ENCODE measurements around the gene NUDT1. TPM values are rescaled to one million over a fixed set of nuclear protein-coding genes. Genes with fewer than 3 reads are reported as not detected.

Gene NUDT1
- total RNA-seq, 1 experiment from 2014 or later = 100 TPM

DNA sequence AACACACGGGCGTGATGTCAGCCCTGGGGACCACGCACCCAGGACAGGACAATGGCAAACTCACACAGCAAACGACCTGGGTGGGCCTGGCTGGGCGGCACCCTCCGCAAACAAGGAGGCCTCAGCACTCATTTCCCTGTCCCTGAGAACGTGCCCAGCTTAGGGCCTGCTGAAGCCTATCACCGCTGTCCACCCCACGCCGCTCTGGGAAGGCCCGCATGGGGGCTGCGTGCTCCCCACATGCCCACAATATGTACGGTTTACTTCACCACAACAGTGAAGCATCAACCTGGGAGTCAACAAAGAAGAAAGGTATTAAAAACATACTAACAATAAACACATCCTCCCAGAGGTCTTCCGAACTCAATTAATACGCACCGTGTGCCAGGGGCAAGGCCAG, 21.5 kb upstream of the NUDT1 start:
- Mint-ChIP-seq H3K27me3 (ENCODE audit: low read depth) (no peaks in the 10 kb centered on the region), H3K4me1 (no peaks in the 10 kb centered on the region), H3K9me3 (no peaks in the 10 kb centered on the region), H3K27ac (no peak overlapping the region), H3K36me3 (peaks cover 64% of the 10 kb centered on the region), H3K4me3 (no peak overlapping the region)
- ChIA-PET POLR2A (no interaction called here), CTCF (no interaction called here)
- TF ChIP-seq ZNF263 (CRISPR knock-in tag; IDR thresholded peaks at IDR 0.05; ENCODE audit: low read depth) (no peak), ZNF121 (CRISPR knock-in tag; IDR thresholded peaks at IDR 0.05) (no peak), CTCF (IDR thresholded peaks at IDR 0.05) (no peak), ELF4 (CRISPR knock-in tag; IDR thresholded peaks at IDR 0.05; ENCODE audit: low read depth) (no peak), SOX15 (CRISPR knock-in tag; IDR thresholded peaks at IDR 0.05) (no peak), CBFB (CRISPR knock-in tag; IDR thresholded peaks at IDR 0.05; ENCODE audit: low read depth) (no peak), ESRRA (CRISPR knock-in tag; IDR thresholded peaks at IDR 0.05; ENCODE audit: borderline replicate concordance) (no peak), ZNF138 (CRISPR knock-in tag; conservative IDR thresholded peaks at IDR 0.05) (no peak), ZNF396 (CRISPR knock-in tag; IDR thresholded peaks at IDR 0.05; ENCODE audit: borderline replicate concordance) (no peak), HMGA2 (CRISPR knock-in tag; IDR thresholded peaks at IDR 0.05) (no peak), NFYB (CRISPR knock-in tag; conservative IDR thresholded peaks at IDR 0.05; ENCODE audit: low read depth) (no peak), ZNF219 (CRISPR knock-in tag; IDR thresholded peaks at IDR 0.05; ENCODE audit: borderline replicate concordance) (no peak), SMAD3 (CRISPR knock-in tag; IDR thresholded peaks at IDR 0.05; ENCODE audit: borderline replicate concordance) (no peak), GTF2I (CRISPR knock-in tag; conservative IDR thresholded peaks at IDR 0.05) (no peak), ZNF423 (CRISPR knock-in tag; IDR thresholded peaks at IDR 0.05) (no peak), NFE2L1 (CRISPR knock-in tag; IDR thresholded peaks at IDR 0.05) (no peak)
- TF ChIP-seq, protein P1, sequence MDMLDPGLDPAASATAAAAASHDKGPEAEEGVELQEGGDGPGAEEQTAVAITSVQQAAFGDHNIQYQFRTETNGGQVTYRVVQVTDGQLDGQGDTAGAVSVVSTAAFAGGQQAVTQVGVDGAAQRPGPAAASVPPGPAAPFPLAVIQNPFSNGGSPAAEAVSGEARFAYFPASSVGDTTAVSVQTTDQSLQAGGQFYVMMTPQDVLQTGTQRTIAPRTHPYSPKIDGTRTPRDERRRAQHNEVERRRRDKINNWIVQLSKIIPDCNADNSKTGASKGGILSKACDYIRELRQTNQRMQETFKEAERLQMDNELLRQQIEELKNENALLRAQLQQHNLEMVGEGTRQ (CRISPR knock-in tag; IDR thresholded peaks at IDR 0.05) = no peak
- TF ChIP-seq, protein P2, sequence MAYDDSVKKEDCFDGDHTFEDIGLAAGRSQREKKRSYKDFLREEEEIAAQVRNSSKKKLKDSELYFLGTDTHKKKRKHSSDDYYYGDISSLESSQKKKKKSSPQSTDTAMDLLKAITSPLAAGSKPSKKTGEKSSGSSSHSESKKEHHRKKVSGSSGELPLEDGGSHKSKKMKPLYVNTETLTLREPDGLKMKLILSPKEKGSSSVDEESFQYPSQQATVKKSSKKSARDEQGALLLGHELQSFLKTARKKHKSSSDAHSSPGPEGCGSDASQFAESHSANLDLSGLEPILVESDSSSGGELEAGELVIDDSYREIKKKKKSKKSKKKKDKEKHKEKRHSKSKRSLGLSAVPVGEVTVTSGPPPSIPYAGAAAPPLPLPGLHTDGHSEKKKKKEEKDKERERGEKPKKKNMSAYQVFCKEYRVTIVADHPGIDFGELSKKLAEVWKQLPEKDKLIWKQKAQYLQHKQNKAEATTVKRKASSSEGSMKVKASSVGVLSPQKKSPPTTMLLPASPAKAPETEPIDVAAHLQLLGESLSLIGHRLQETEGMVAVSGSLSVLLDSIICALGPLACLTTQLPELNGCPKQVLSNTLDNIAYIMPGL (CRISPR knock-in tag; IDR thresholded peaks at IDR 0.05) = no peak
- TF ChIP-seq, protein P3, sequence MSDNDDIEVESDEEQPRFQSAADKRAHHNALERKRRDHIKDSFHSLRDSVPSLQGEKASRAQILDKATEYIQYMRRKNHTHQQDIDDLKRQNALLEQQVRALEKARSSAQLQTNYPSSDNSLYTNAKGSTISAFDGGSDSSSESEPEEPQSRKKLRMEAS (CRISPR knock-in tag; IDR thresholded peaks at IDR 0.05) = no peak
- TF ChIP-seq, protein P4, sequence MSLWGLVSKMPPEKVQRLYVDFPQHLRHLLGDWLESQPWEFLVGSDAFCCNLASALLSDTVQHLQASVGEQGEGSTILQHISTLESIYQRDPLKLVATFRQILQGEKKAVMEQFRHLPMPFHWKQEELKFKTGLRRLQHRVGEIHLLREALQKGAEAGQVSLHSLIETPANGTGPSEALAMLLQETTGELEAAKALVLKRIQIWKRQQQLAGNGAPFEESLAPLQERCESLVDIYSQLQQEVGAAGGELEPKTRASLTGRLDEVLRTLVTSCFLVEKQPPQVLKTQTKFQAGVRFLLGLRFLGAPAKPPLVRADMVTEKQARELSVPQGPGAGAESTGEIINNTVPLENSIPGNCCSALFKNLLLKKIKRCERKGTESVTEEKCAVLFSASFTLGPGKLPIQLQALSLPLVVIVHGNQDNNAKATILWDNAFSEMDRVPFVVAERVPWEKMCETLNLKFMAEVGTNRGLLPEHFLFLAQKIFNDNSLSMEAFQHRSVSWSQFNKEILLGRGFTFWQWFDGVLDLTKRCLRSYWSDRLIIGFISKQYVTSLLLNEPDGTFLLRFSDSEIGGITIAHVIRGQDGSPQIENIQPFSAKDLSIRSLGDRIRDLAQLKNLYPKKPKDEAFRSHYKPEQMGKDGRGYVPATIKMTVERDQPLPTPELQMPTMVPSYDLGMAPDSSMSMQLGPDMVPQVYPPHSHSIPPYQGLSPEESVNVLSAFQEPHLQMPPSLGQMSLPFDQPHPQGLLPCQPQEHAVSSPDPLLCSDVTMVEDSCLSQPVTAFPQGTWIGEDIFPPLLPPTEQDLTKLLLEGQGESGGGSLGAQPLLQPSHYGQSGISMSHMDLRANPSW (CRISPR knock-in tag; conservative IDR thresholded peaks at IDR 0.05; ENCODE audit: low read depth) = no peak
- no peak for DNase-seq (ENCODE audit: low spot score)
- no peak for ATAC-seq

- Mint-ChIP-seq H3K4me1 (no peaks in the 10 kb centered on the region), H3K27me3 (ENCODE audit: low read depth) (no peaks in the 10 kb centered on the region), H3K36me3 (peaks cover 64% of the 10 kb centered on the region), H3K9me3 (no peaks in the 10 kb centered on the region), H3K4me3 (no peak overlapping the region), H3K27ac (no peak overlapping the region)
- CTCF ChIA-PET = no interaction called here
- DNase-seq (ENCODE audit: low spot score) = no peak
- no peak for ATAC-seq
- POLR2A ChIA-PET = no interaction called here
- TF ChIP-seq FOXP1 (CRISPR knock-in tag; IDR thresholded peaks at IDR 0.05; ENCODE audit: borderline replicate concordance) (no peak), ZNF671 (CRISPR knock-in tag; IDR thresholded peaks at IDR 0.05) (no peak), NR2C2 (CRISPR knock-in tag; IDR thresholded peaks at IDR 0.05) (no peak), ERG (CRISPR knock-in tag; IDR thresholded peaks at IDR 0.05) (no peak)
Observed at GRCh38 chr7:2220954-2221353, 21.1 kb upstream of the NUDT1 start.
